Upper lobe of left lung (tissue), 6 donors: ENCODE results near the gene ZNF197. TPM values are rescaled to one million over a fixed set of nuclear protein-coding genes. Genes with fewer than 3 reads are reported as not detected.
A peak's percentile ranks its signal among the peaks of the same experiment; 100 is the strongest.

Experiments used
- ATAC-seq, 2 donors: fragments of 200-7000 bp; cut with Tn5 transposase; one replicate each; pipeline ENCODE4 v1.9.1; 2022; ENCODE audit warnings: mild to moderate bottlenecking in 2 of 2, moderate library complexity in 2 of 2; ENCODE audit not compliant: low FRiP score in 2 of 2
- DNase-seq, 2 donors: peaks; one replicate each; pipeline ENCODE4 v3.0.0-alpha.2; 2019 to 2020
- H3K27ac ChIP-seq, 4 donors: fragments of 200-600 bp; sonication (generic); one replicate each; pipeline ENCODE4 v1.5.1; 2016 to 2019
- H3K27me3 ChIP-seq, 4 donors: fragments of 200-600 bp; sonication (generic); one replicate each; pipeline ENCODE4 v1.5.1; 2017 to 2019
- H3K36me3 ChIP-seq, 4 donors: fragments of 200-600 bp; sonication (generic); one replicate each; pipeline ENCODE4 v1.5.1; 2016 to 2019
- H3K4me1 ChIP-seq, 4 donors: fragments of 200-600 bp; sonication (generic); one replicate each; pipeline ENCODE4 v1.5.1; 2018 to 2019
- H3K4me3 ChIP-seq, 4 donors: fragments of 200-600 bp; sonication (generic); one replicate each; pipeline ENCODE4 v1.5.1; 2017 to 2019; ENCODE audit warnings: mild to moderate bottlenecking in 2 of 4, moderate library complexity in 1 of 4
- H3K9me3 ChIP-seq, 4 donors: fragments of 200-600 bp; sonication (generic); one replicate each; pipeline ENCODE4 v1.5.1; 2018 to 2019
- CTCF ChIP-seq, 6 experiments: fragments of 450-650 bp in 4 of 6; fragments of 200-600 bp in 2 of 6; sonication (generic) in 2 of 6; IDR thresholded peaks; one replicate each; pipeline ENCODE4 v1.5.1; 2016 to 2019; ENCODE audit warnings: antibody characterized with exemption in 6 of 6
- EP300 ChIP-seq, 4 donors: sonication (generic); formaldehyde crosslinking; IDR thresholded peaks; one replicate each; pipeline ENCODE4 v1.5.1; 2017; ENCODE audit warnings: antibody characterized with exemption in 4 of 4, control low read depth in 2 of 4
- POLR2A ChIP-seq, 4 donors: fragments of 450-650 bp; IDR thresholded peaks; one replicate each; pipeline ENCODE4 v1.5.1; 2016 to 2017; ENCODE audit warnings: antibody characterized with exemption in 4 of 4, mild to moderate bottlenecking in 2 of 4
- POLR2AphosphoS5 ChIP-seq, 2 donors: sonication (generic); formaldehyde crosslinking; IDR thresholded peaks; one replicate each; pipeline ENCODE4 v1.5.1; 2017; ENCODE audit warnings: antibody characterized with exemption in 2 of 2
- WGBS, 2 donors: methylation state at CpG; one replicate each; pipeline ENCODE4 v1.1.5; 2017 to 2018; 5-methylcytosine and 5-hydroxymethylcytosine counted together
- total RNA-seq, 6 donors: library from RNA; depleted of rRNA in 4 of 6; stranded (reverse); fragments of >200 nt in 4 of 6; gene quantifications; one replicate each; pipeline versions ENCODE4 v1.1.0 to v1.2.1, GENCODE V29; 2016 to 2021
- donor health status: DM: no; HTN: no; CAD: no; lungs with moderate emphysema.
- donor health status: DM: no; HTN: yes; CAD: no; lungs with severe emphysema.

ZNF197 gene
- total RNA-seq, 6 donors from 2014 or later = 10.0 to 29.3 (median 11.6) TPM

GRCh38 chr3:44648564-44649229 is 23.9 kb downstream of the ZNF197 start, which contains the start of gene ZNF35:
Gene ZNF35 (plus strand): TSS chr3:44648732. CDS start chr3:44651068, 2,336 bp downstream.
- Histone ChIP-seq H3K27me3 (no peaks in the 10 kb centered on the region), H3K4me1 (peaks cover 5 to 17% (median 12%) of the 10 kb centered on the region in 4 donors), H3K27ac (peak within 1 kb of the TSS; percentile 62 to 83 (median 74)), H3K9me3 (peaks cover 7 to 17% (median 12%) of the 10 kb centered on the region in 4 donors), H3K36me3 (peaks cover 17 to 32% (median 27%) of the 10 kb centered on the region in 4 donors), H3K4me3 (peak within 1 kb of the TSS; percentile 32 to 96 (median 78))
- TF ChIP-seq CTCF (IDR thresholded peaks at IDR 0.05) (no peak), EP300 (IDR thresholded peaks at IDR 0.05) (no peak), POLR2AphosphoS5 (IDR thresholded peaks at IDR 0.05) (peak; percentile 53 to 63), POLR2A (IDR thresholded peaks at IDR 0.05) (peak in 2 of 4 donors; percentile 36 to 40)
- WGBS, 2 donors = 2% methylated on average over 10 to 32 of the region's 37 CpGs
- DNase-seq (peak; percentile 71 to 86), ATAC-seq (peak; percentile 94 to 98)

GRCh38 chr3:44649709-44650108 is 24.9 kb downstream of the ZNF197 start:
- TF ChIP-seq POLR2AphosphoS5 (IDR thresholded peaks at IDR 0.05) (no peak), EP300 (IDR thresholded peaks at IDR 0.05) (no peak), POLR2A (IDR thresholded peaks at IDR 0.05) (no peak), CTCF (IDR thresholded peaks at IDR 0.05) (no peak)
- Histone ChIP-seq H3K4me3 (no peak overlapping the region), H3K9me3 (peaks cover 0 to 7% (median 4%) of the 10 kb centered on the region in 4 donors), H3K27me3 (no peaks in the 10 kb centered on the region), H3K4me1 (peaks cover 5 to 17% (median 12%) of the 10 kb centered on the region in 4 donors), H3K27ac (no peak overlapping the region), H3K36me3 (peaks cover 17 to 40% (median 34%) of the 10 kb centered on the region in 4 donors)
- WGBS, 2 donors = 86 to 88% methylated on average over 1 of the region's 1 CpG
- no peak for ATAC-seq
- no peak for DNase-seq

- H3K27ac ChIP-seq = no peak overlapping the region
- H3K4me1 ChIP-seq = peaks cover 4 to 11% (median 7%) of the 10 kb centered on the region in 4 donors
- TF ChIP-seq CTCF (IDR thresholded peaks at IDR 0.05) (no peak), POLR2AphosphoS5 (IDR thresholded peaks at IDR 0.05) (no peak), EP300 (IDR thresholded peaks at IDR 0.05) (no peak)
- 91 to 96% methylated on average over 5 of the region's 5 CpGs for WGBS, 2 donors
- ATAC-seq (no peak), DNase-seq (no peak)
- H3K36me3 ChIP-seq = peaks cover 40 to 81% (median 66%) of the 10 kb centered on the region in 4 donors
- no peaks in the 10 kb centered on the region for H3K27me3 ChIP-seq
- no peak overlapping the region for H3K4me3 ChIP-seq
- H3K9me3 ChIP-seq = peaks cover 8 to 21% (median 15%) of the 10 kb centered on the region in 4 donors
Observed at GRCh38 chr3:44654039-44654438, 29.2 kb downstream of the ZNF197 start.

GRCh38 chr3:44659015-44659414 is 34.2 kb downstream of the ZNF197 start:
- Histone ChIP-seq H3K36me3 (peaks cover 31 to 73% (median 55%) of the 10 kb centered on the region in 4 donors), H3K4me3 (no peak overlapping the region), H3K27me3 (no peaks in the 10 kb centered on the region), H3K4me1 (no peaks in the 10 kb centered on the region), H3K9me3 (peaks cover 17 to 39% (median 30%) of the 10 kb centered on the region in 4 donors), H3K27ac (no peak overlapping the region)
- WGBS, 2 donors = 94 to 96% methylated on average over 7 of the region's 7 CpGs
- DNase-seq = no peak
- ATAC-seq = no peak
- no peak for TF ChIP-seq POLR2AphosphoS5 (IDR thresholded peaks at IDR 0.05)
- TF ChIP-seq POLR2A (IDR thresholded peaks at IDR 0.05) = no peak
- no peak for TF ChIP-seq EP300 (IDR thresholded peaks at IDR 0.05)
- no peak for TF ChIP-seq CTCF (IDR thresholded peaks at IDR 0.05)
